Lower lobe of right lung (tissue), 2 donors: ENCODE data around the gene LRRFIP1. TPM values are rescaled to one million over a fixed set of nuclear protein-coding genes. Genes with fewer than 3 reads are reported as not detected.
A peak's percentile ranks its signal among the peaks of the same experiment; 100 is the strongest.

Experiments used
- ATAC-seq, 2 donors: fragments of 200-7000 bp; cut with Tn5 transposase; one replicate each; pipeline ENCODE4 v1.9.1; 2020 to 2022; ENCODE audit warnings: mild to moderate bottlenecking in 2 of 2, moderate library complexity in 2 of 2
- DNase-seq: peaks from one replicate; pipeline ENCODE4 v3.0.0-alpha.2; 2020
- H3K27ac ChIP-seq: fragments of 200-600 bp; one replicate; pipeline ENCODE4 v1.8.0; 2022
- H3K27me3 ChIP-seq: fragments of 200-600 bp; one replicate; pipeline ENCODE4 v1.8.0; 2022; ENCODE audit warnings: low read depth
- H3K36me3 ChIP-seq: fragments of 200-600 bp; one replicate; pipeline ENCODE4 v1.8.0; 2022; ENCODE audit warnings: mild to moderate bottlenecking
- H3K4me1 ChIP-seq: fragments of 200-600 bp; one replicate; pipeline ENCODE4 v1.8.0; 2022
- H3K4me3 ChIP-seq: fragments of 200-600 bp; one replicate; pipeline ENCODE4 v1.8.0; 2022; ENCODE audit warnings: mild to moderate bottlenecking
- H3K9me3 ChIP-seq: fragments of 200-600 bp; one replicate; pipeline ENCODE4 v1.8.0; 2022
- CTCF ChIP-seq: fragments of 200-600 bp; IDR thresholded peaks from one replicate; pipeline ENCODE4 v1.8.0; 2022; ENCODE audit warnings: antibody characterized with exemption, mild to moderate bottlenecking
- intact Hi-C: fragments of 100-400 bp; cut with DNase I; formaldehyde crosslinking; loops from one replicate; pipeline ENCODE4 v1.11.0; 2022
- total RNA-seq: library from RNA; stranded (reverse); fragmentation: NEBNext Ultra II Directional; extraction: Animal tissue kit (Norgen Biotek cat#: 25700); gene quantifications from one replicate; pipeline ENCODE4 v1.2.1, GENCODE V29; 2021
- donor health status: DM: no; HTN: yes; CAD: no; lungs with severe emphysema.

Gene LRRFIP1
- total RNA-seq, 1 donor from 2014 or later, result 180 TPM

DNA sequence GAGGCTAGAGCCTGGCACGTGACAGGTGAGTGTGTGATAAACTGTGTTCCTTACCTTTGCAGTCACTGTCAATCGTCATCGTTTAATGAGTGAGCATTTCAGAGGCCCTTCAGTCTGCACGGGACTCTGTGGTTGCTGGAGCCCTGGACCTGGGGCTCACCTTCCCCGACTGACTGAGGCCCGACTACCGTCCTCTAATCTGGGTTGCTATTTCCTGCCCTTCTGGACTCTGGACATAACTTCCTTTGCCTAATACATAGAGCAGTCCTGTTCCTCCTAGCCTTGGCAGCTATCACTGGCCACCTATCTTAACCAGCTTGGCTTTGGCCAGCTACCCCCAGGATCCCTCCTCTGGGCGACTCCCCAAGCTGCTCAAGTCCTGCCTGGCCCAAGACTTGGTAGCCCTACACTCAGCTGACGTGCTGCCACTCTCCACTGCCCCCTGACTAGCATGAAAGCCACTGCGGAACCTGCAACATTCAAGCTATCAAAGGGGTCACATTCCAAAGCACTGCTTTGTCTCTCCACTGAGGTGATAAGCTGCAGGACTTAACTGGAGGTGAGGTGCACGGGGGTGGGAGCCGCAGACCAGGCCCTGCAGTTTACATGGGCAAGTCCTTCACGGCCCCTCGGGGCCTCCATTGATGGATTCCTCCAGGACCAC, 25.8 kb upstream of the LRRFIP1 start:
- Histone ChIP-seq H3K9me3 (no peaks in the 10 kb centered on the region), H3K27ac (no peak overlapping the region), H3K4me1 (peaks cover 26% of the 10 kb centered on the region), H3K27me3 (no peaks in the 10 kb centered on the region), H3K4me3 (no peak overlapping the region), H3K36me3 (no peaks in the 10 kb centered on the region)
- DNase-seq (no peak), ATAC-seq (no peak)
- TF ChIP-seq CTCF, result no peak
- intact Hi-C loops, result no loop called here

- no peaks in the 10 kb centered on the region for H3K36me3 ChIP-seq
- H3K27me3 ChIP-seq, result no peaks in the 10 kb centered on the region
- H3K4me3 ChIP-seq, result no peak overlapping the region
- ATAC-seq, result no peak
- intact Hi-C loops, result no loop called here
- no peak for DNase-seq
- TF ChIP-seq CTCF, result no peak
- H3K27ac ChIP-seq, result no peak overlapping the region
- no peaks in the 10 kb centered on the region for H3K9me3 ChIP-seq
- H3K4me1 ChIP-seq, result peaks cover 26% of the 10 kb centered on the region
Measured at GRCh38 chr2:237602409-237602808, 25.0 kb upstream of the LRRFIP1 start.

DNA sequence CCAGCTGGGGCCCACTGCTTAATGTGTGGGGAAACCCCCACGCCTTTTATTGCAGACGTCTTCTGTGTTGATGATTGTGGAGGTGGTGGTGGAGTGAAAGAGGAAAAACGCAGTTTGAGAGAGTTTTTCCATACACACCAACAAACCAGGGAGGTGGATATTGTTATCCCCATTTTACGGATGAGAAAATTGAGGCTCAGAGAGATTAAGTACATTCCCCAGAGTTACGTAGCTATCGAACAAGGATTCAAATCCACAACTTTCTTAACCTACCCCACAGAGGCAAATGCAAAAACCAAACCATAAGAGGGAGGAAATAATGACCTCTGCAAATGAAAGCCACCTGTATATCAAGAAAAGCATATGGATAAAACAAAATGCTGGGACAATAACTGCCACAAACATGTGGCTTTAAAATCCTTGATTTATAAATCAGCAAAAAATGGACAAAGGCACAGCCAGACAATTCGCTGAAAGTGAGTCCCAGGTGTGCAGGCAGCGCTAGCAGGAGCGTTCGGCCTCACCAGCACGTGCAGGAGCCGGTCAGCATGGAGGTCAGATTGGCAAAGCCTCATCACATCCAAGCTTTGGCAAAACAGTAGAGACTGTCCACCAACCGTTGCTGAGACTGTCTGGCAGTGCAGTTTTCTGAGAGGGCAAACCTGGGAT, 24.2 kb upstream of the LRRFIP1 start:
- Histone ChIP-seq H3K4me3 (peak overlapping the region; percentile 10), H3K9me3 (no peaks in the 10 kb centered on the region), H3K36me3 (no peaks in the 10 kb centered on the region), H3K4me1 (peaks cover 26% of the 10 kb centered on the region), H3K27ac (peak overlapping the region; percentile 75), H3K27me3 (no peaks in the 10 kb centered on the region)
- intact Hi-C loops, result no loop called here
- DNase-seq, result no peak
- no peak for TF ChIP-seq CTCF
- ATAC-seq, result no peak

GRCh38 chr2:237603718-237604362, 23.5 kb upstream of the LRRFIP1 start:
- intact Hi-C loops, result no loop called here
- peaks cover 26% of the 10 kb centered on the region for H3K4me1 ChIP-seq
- peak overlapping the region; percentile 75 for H3K27ac ChIP-seq

DNA sequence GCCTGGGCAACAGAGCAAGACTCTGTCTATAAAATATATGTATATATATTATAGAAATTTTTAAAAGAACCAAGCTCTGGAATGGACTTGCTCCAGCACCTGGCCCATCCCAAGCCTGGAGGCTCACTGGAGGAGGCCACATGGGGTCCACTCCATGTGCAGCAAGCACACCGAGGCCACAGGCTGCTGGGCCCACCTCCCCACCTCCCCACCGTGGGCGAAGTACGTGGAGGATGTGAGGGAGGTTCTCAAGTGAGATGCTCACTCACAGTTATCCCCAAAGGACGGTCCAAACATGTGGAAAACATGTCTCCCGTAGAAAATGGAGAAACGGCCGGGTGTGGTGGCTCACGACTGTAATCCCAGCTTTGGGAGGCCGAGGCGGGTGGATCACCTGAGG, 23.0 kb upstream of the LRRFIP1 start:
- H3K4me1 ChIP-seq, result peaks cover 26% of the 10 kb centered on the region
- TF ChIP-seq CTCF, result no peak
- no peaks in the 10 kb centered on the region for H3K27me3 ChIP-seq
- no peak overlapping the region for H3K4me3 ChIP-seq
- H3K27ac ChIP-seq, result peak overlapping the region; percentile 75
- ATAC-seq (no peak), DNase-seq (no peak)
- H3K9me3 ChIP-seq, result no peaks in the 10 kb centered on the region
- intact Hi-C loops, result no loop called here
- no peaks in the 10 kb centered on the region for H3K36me3 ChIP-seq

More at GRCh38 chr2:237603718-237604362, 23.5 kb upstream of the LRRFIP1 start:
- TF ChIP-seq CTCF, result no peak
- H3K9me3 ChIP-seq, result no peaks in the 10 kb centered on the region
- H3K36me3 ChIP-seq, result no peaks in the 10 kb centered on the region
- DNase-seq (no peak), ATAC-seq (peak; percentile 70 to 77)
- H3K4me3 ChIP-seq, result peak overlapping the region; percentile 10
- no peaks in the 10 kb centered on the region for H3K27me3 ChIP-seq
